Karpas-422 (cell line): Measurements from ENCODE around the gene HCFC1. TPM values are rescaled to one million over a fixed set of nuclear protein-coding genes. Genes with fewer than 3 reads are reported as not detected.

Source experiments
- DNase-seq: peaks from one replicate; pipeline ENCODE4 v3.0.0-alpha.2; 2015
- H2AFZ ChIP-seq: fragments of 200-600 bp; sonication (generic); 2 replicates; pipeline ENCODE4 v1.6.1; 2014; ENCODE audit warnings: antibody characterized with exemption, low read length, mixed read lengths
- H3K27ac ChIP-seq: fragments of 200-600 bp; sonication (generic); 2 replicates; pipeline ENCODE4 v1.5.1; 2014; ENCODE audit warnings: mild to moderate bottlenecking, low read length, moderate library complexity
- H3K27me3 ChIP-seq: fragments of 200-600 bp; sonication (generic); 2 replicates; pipeline ENCODE4 v1.6.1; 2014; ENCODE audit warnings: low read length, mixed read lengths
- H3K36me3 ChIP-seq: fragments of 200-600 bp; sonication (generic); 2 replicates; pipeline ENCODE4 v1.6.1; 2014; ENCODE audit warnings: low read length, mixed read lengths; ENCODE audit not compliant: insufficient read depth
- H3K4me1 ChIP-seq: fragments of 200-600 bp; sonication (generic); 2 replicates; pipeline ENCODE4 v1.6.1; 2014; ENCODE audit warnings: mild to moderate bottlenecking, low read length, mixed read lengths
- H3K4me2 ChIP-seq: fragments of 200-600 bp; sonication (generic); 2 replicates; pipeline ENCODE4 v1.6.1; 2014; ENCODE audit warnings: low read length, low read depth, mild to moderate bottlenecking; ENCODE audit not compliant: poor library complexity, severe bottlenecking
- H3K4me3 ChIP-seq: fragments of 200-600 bp; sonication (generic); 2 replicates; pipeline ENCODE4 v1.5.1; 2014; ENCODE audit warnings: mild to moderate bottlenecking, antibody characterized with exemption, low read length, mixed read lengths
- H3K79me2 ChIP-seq: fragments of 200-600 bp; sonication (generic); 2 replicates; pipeline ENCODE4 v1.6.1; 2014; ENCODE audit warnings: mild to moderate bottlenecking, low read length, mixed read lengths
- H3K9ac ChIP-seq: fragments of 200-600 bp; sonication (generic); 2 replicates; pipeline ENCODE4 v1.6.0; 2014; ENCODE audit warnings: low read length
- H3K9me2 ChIP-seq: fragments of 200-600 bp; sonication (generic), shearing (Covaris generic); replicated peaks from 2 replicates; pipeline ENCODE4 v1.6.0; 2014; ENCODE audit warnings: mild to moderate bottlenecking, low read length, moderate library complexity; ENCODE audit not compliant: insufficient read depth
- H3K9me3 ChIP-seq: fragments of 300-700, 200-600 bp; sonication (generic); 2 replicates; pipeline ENCODE4 v1.6.1; 2014; ENCODE audit warnings: low read length, mixed read lengths
- H4K20me1 ChIP-seq: fragments of 200-600 bp; sonication (generic); 2 replicates; pipeline ENCODE4 v1.6.1; 2014; ENCODE audit warnings: mild to moderate bottlenecking, antibody characterized with exemption, low read length, low read depth; ENCODE audit not compliant: insufficient read depth
- total RNA-seq: library from RNA; depleted of rRNA; stranded (reverse); fragments of >200 nt; shearing (Covaris generic); gene quantifications from 2 replicates; pipeline ENCODE4 v1.2.3, GENCODE V29; 2014; ENCODE audit warnings: low replicate concordance

HCFC1 gene
- total RNA-seq, 1 experiment from 2014 or later, result 16.8 TPM

GRCh38 chrX:153961292-153961691 is 10.3 kb downstream of the HCFC1 start:
- Histone ChIP-seq H3K9me3 (no peaks in the 10 kb centered on the region), H3K4me3 (no peak overlapping the region), H3K9ac (no peak overlapping the region), H4K20me1 (peaks cover 11% of the 10 kb centered on the region; the same call in 1 of the 2 replicates), H2AFZ (no peak overlapping the region), H3K4me2 (no peak overlapping the region), H3K9me2 (no peaks in the 10 kb centered on the region), H3K27ac (no peak overlapping the region), H3K79me2 (peaks cover 16% of the 10 kb centered on the region), H3K4me1 (no peaks in the 10 kb centered on the region), H3K27me3 (no peaks in the 10 kb centered on the region), H3K36me3 (no peaks in the 10 kb centered on the region; the same call in 1 of the 2 replicates)
- no peak for DNase-seq

- no peak overlapping the region for H3K4me3 ChIP-seq
- no peaks in the 10 kb centered on the region; the same call in 1 of the 2 replicates for H3K36me3 ChIP-seq
- H3K9me3 ChIP-seq, result no peaks in the 10 kb centered on the region
- H3K79me2 ChIP-seq, result peaks cover 11% of the 10 kb centered on the region
- H3K4me1 ChIP-seq, result no peaks in the 10 kb centered on the region
- no peak for DNase-seq
- H3K4me2 ChIP-seq, result no peak overlapping the region
- H3K27me3 ChIP-seq, result no peaks in the 10 kb centered on the region
- no peaks in the 10 kb centered on the region for H3K9me2 ChIP-seq
- H4K20me1 ChIP-seq, result peaks cover 11% of the 10 kb centered on the region; the same call in 1 of the 2 replicates
- no peak overlapping the region for H3K9ac ChIP-seq
- no peak overlapping the region for H3K27ac ChIP-seq
- H2AFZ ChIP-seq, result no peak overlapping the region
These were observed 10.8 kb downstream of the HCFC1 start for GRCh38 chrX:153960786-153961185.

GRCh38 chrX:153960077-153960476 is 11.5 kb downstream of the HCFC1 start:
- no peaks in the 10 kb centered on the region; the same call in 1 of the 2 replicates for H3K36me3 ChIP-seq
- no peaks in the 10 kb centered on the region for H3K9me3 ChIP-seq
- H4K20me1 ChIP-seq, result peaks cover 7% of the 10 kb centered on the region; the same call in 1 of the 2 replicates
- H3K4me3 ChIP-seq, result no peak overlapping the region
- H3K9ac ChIP-seq, result no peak overlapping the region
- H3K27me3 ChIP-seq, result no peaks in the 10 kb centered on the region
- DNase-seq, result no peak
- H3K9me2 ChIP-seq, result no peaks in the 10 kb centered on the region
- no peak overlapping the region for H3K4me2 ChIP-seq
- H2AFZ ChIP-seq, result no peak overlapping the region
- no peak overlapping the region for H3K27ac ChIP-seq
- H3K79me2 ChIP-seq, result peaks cover 4% of the 10 kb centered on the region
- H3K4me1 ChIP-seq, result no peaks in the 10 kb centered on the region

DNA sequence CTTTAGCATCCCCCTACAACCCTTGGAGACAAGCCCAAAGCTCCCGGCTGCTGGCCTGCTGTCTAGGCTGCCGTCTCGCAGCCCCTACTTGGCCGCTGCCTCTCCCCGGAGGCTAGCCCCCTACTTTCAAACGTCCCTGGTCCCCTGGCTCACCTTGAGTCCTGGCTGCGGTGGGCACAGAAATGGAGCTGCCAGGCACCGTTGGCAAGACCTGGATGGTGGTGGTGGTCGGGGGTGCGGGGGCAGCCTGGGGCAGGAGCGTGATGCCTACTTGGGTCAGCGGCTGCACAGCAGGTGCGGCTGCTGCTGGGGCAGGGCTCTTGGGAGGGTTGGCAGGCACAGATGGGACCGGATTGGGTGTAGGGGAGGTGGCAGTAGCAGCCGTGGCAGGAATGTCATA is 12.0 kb downstream of the HCFC1 start:
- H3K9me3 ChIP-seq, result no peaks in the 10 kb centered on the region
- H3K9ac ChIP-seq, result no peak overlapping the region
- no peak overlapping the region for H3K4me2 ChIP-seq
- no peak for DNase-seq
- no peaks in the 10 kb centered on the region for H3K27me3 ChIP-seq
- no peak overlapping the region for H3K27ac ChIP-seq
- no peaks in the 10 kb centered on the region for H3K9me2 ChIP-seq
- H3K36me3 ChIP-seq, result no peaks in the 10 kb centered on the region; the same call in 1 of the 2 replicates
- H3K79me2 ChIP-seq, result no peaks in the 10 kb centered on the region; the same call in 1 of the 2 replicates
- H3K4me1 ChIP-seq, result no peaks in the 10 kb centered on the region
- no peak overlapping the region for H2AFZ ChIP-seq
- H3K4me3 ChIP-seq, result no peak overlapping the region
- H4K20me1 ChIP-seq, result peaks cover 3% of the 10 kb centered on the region; the same call in 1 of the 2 replicates

- no peaks in the 10 kb centered on the region for H3K9me3 ChIP-seq
- DNase-seq, result no peak
- no peak overlapping the region for H2AFZ ChIP-seq
- H3K4me3 ChIP-seq, result no peak overlapping the region
- H3K27me3 ChIP-seq, result no peaks in the 10 kb centered on the region
- H4K20me1 ChIP-seq, result no peaks in the 10 kb centered on the region
- H3K79me2 ChIP-seq, result no peaks in the 10 kb centered on the region
- H3K27ac ChIP-seq, result no peak overlapping the region
- H3K9ac ChIP-seq, result no peak overlapping the region
- no peaks in the 10 kb centered on the region for H3K9me2 ChIP-seq
- H3K4me2 ChIP-seq, result no peak overlapping the region
- H3K4me1 ChIP-seq, result no peaks in the 10 kb centered on the region
- H3K36me3 ChIP-seq, result no peaks in the 10 kb centered on the region; the same call in 1 of the 2 replicates
These were observed 13.0 kb downstream of the HCFC1 start for GRCh38 chrX:153958605-153959004.

DNA sequence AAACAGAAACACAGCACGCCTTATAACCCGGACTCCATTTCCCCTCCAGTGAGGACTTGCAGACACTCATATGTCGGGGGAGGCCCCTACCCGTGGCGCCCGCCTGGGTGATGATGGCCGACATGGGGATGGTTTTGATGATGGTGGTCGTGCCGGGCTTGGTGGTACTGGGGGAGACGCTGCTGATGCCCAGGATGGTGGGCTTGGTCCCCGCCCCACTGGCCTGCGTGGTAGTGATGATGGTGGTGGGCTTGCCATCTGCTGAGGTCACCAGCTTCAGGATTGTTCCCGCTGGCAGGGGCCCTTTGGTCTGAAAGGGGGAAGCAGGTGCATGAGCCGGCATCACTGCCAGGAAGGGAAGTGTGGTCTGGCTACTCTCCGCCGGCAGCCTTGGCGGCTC is 14.4 kb downstream of the HCFC1 start:
- H4K20me1 ChIP-seq, result 0 out of 2 replicates have a peak, but pooled peaks cover 4% of the 10 kb centered on the region
- no peak overlapping the region for H3K27ac ChIP-seq
- no peak for DNase-seq
- H3K27me3 ChIP-seq, result no peaks in the 10 kb centered on the region
- H3K9me3 ChIP-seq, result no peaks in the 10 kb centered on the region
- peaks cover 10% of the 10 kb centered on the region for H3K36me3 ChIP-seq
- no peak overlapping the region for H3K4me3 ChIP-seq
- H2AFZ ChIP-seq, result no peak overlapping the region
- no peaks in the 10 kb centered on the region for H3K9me2 ChIP-seq
- no peak overlapping the region for H3K9ac ChIP-seq
- no peaks in the 10 kb centered on the region for H3K4me1 ChIP-seq
- no peak overlapping the region for H3K4me2 ChIP-seq
- no peaks in the 10 kb centered on the region for H3K79me2 ChIP-seq

DNA sequence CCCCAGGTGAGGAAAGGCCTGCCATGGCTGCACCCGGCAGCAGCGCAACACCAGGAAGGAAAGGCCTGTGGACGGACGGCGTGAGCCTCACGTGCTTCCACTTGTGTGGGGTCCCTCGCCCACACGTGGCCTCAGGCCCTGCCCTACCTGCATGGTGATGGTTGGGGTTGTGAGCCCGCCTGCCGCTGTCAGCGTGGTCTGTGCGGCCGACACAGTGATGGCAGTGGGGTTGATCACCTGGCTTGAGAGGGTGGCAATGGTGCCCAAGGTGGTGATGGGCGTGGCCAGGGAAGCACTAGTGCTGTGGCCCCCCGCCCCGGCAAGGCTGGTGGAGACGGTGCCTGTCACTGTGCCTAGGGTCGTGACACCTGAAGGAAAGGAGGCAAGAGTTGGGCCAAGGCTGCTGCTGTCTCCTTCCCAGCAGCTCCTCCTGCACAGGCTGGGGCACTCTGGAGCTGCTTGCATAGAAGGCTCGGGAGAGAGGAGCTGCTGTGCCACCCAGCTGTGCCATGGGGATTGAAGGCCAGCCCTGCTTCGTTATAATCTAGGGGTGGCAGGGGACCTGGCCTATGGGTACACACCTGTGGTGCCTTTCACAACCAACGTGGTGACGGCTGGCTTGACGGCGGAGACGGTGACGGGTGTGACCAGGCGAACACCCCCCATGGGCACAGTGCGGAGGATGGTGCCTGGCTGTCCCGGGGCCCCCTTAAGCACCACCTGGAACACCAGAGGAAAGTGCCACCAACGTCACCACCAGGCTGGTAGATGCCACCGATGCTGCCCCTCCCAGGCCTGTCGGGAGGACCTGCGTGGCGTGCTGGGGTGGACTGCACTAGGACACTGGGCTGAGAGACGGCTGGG is 15.3 kb downstream of the HCFC1 start:
- no peak overlapping the region for H2AFZ ChIP-seq
- H3K4me3 ChIP-seq, result no peak overlapping the region
- H4K20me1 ChIP-seq, result 0 out of 2 replicates have a peak, but pooled peaks cover 4% of the 10 kb centered on the region
- no peak overlapping the region for H3K9ac ChIP-seq
- no peaks in the 10 kb centered on the region for H3K9me2 ChIP-seq
- no peaks in the 10 kb centered on the region for H3K9me3 ChIP-seq
- DNase-seq, result no peak
- H3K36me3 ChIP-seq, result peaks cover 11% of the 10 kb centered on the region
- no peaks in the 10 kb centered on the region for H3K27me3 ChIP-seq
- no peak overlapping the region for H3K4me2 ChIP-seq
- H3K4me1 ChIP-seq, result no peaks in the 10 kb centered on the region
- no peaks in the 10 kb centered on the region for H3K79me2 ChIP-seq
- no peak overlapping the region for H3K27ac ChIP-seq

DNA sequence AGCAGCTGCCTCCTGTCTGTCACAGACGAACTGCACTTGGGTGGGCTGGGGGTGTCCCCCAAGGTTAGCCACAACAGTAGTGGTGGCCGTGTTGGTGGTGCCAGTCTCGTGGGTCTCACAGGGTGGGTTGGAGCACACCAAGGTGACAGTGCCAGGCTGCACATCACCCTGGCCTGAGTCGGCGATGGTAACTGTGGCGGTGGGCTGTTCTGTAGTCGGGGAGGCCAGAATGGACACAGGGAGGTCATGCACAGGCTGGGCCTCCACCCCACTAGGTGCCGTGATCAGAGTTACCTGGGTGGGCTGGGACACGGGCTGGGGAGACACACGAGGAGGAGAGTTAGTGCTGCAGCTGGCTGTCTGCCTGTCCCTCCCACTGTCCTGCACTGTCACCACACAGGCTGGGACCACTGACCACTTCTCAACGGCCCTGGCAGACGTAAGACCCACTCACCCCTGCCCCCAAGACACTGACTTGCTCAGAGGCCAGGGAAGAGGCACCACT is 16.3 kb downstream of the HCFC1 start:
- Histone ChIP-seq H3K4me1 (no peaks in the 10 kb centered on the region), H3K79me2 (no peaks in the 10 kb centered on the region), H3K9me2 (no peaks in the 10 kb centered on the region), H3K36me3 (peaks cover 11% of the 10 kb centered on the region), H3K9me3 (no peaks in the 10 kb centered on the region), H3K9ac (no peak overlapping the region), H4K20me1 (0 out of 2 replicates have a peak, but pooled peaks cover 4% of the 10 kb centered on the region), H3K4me2 (no peak overlapping the region), H3K27me3 (no peaks in the 10 kb centered on the region), H2AFZ (no peak overlapping the region), H3K4me3 (no peak overlapping the region), H3K27ac (no peak overlapping the region)
- DNase-seq, result no peak
